ENCODE data around the gene HMX1.

HMX1 gene

GRCh38 chr4:8840006-8840793 lies 31.4 kb downstream of the HMX1 start:
- no peak for DNase-seq (ENCODE audit: low spot score)

DNA sequence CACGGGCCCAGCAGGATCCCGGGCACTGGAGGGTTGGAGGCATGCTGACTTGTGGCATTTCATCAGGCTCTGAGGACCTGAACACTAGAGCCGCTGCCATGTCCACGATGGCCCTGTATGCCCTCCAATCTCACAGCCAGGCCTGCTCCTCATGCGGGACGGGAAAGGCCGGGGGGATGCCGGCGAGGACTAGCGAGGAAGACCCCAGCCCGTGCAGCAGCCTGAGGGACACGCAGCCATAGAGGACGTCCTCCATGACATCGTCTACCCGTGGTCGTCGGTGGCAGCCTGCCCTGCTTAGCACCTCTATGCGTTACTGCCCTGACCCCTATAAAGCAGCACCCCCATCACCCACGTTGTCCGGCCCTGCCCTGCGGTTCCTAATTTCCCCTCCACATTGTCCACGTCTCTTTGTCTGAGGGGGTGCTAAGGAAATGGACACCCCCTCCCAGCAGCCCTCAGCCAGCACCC lies 32.6 kb downstream of the HMX1 start:
- no peak for DNase-seq (ENCODE audit: low spot score)

GRCh38 chr4:8838296-8838960 lies 33.2 kb downstream of the HMX1 start:
- no peak for DNase-seq (ENCODE audit: low spot score)

GRCh38 chr4:8837181-8837841 lies 34.3 kb downstream of the HMX1 start:
- no peak for DNase-seq (ENCODE audit: low spot score)

DNA sequence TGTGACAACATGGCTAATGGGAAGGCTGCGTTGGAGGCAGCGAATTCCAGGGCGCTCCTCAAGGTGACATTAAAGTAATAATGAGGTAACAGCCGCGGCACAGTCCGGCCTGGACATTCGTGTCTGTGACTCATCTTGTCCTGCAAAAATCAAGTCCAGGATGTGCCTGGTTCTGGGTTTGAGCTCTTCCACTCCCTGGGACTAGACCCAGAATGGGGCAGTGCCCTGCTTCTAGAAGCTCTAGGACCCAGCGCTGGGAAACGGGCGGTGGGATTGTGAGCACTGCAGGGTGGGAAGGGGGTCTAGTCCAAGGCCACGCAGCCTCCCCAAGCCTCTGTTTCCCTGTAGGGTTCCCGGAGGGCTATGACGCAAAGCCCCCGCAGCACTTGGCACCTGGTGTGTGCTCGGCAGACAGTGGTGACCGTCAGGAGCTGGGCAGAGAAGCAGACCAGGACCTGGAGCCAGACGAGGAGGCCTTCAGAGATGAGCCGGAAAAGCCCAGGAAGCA lies 34.9 kb downstream of the HMX1 start:
- DNase-seq (ENCODE audit: low spot score): no peak

DNA sequence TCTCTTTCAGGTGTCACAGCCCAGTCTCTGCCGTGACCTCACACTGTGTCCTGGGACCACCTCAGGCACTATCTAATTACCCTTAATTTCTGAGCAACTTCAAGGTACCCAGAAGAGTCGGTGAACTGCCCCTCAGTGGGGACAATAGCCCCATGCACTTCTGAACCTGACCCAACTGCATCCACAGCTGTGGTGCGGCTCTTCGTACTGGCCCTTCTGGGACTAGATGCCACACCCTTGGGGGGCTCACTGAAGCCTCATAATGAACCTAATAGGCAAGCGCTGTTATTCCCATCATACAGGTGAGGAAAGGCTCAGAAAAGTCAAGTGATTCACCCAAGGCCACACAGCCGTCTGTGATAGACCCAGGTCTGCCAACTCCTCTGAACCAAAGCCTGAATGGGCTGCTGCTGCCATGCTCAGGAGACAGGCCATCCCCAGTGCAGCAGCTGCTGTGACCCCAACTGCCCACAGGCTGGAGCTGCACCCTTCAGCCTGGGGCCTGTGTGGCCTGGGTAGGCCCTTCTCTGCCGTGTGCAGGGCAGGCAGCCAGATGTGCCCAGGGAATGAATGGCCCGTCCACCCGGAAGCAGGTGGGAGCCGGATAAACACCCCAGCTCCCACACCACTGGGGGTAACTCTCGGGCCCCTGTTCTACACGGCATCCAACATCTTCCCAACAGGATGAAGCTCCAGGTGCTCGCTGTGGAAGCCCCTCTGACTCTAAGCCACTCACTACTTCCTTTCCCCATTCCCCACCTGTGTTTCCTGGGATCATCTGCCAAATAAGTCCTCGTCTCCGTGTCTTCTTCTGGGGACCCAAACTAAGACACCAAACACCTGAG lies 35.9 kb downstream of the HMX1 start:
- DNase-seq (ENCODE audit: low spot score): no peak

DNA sequence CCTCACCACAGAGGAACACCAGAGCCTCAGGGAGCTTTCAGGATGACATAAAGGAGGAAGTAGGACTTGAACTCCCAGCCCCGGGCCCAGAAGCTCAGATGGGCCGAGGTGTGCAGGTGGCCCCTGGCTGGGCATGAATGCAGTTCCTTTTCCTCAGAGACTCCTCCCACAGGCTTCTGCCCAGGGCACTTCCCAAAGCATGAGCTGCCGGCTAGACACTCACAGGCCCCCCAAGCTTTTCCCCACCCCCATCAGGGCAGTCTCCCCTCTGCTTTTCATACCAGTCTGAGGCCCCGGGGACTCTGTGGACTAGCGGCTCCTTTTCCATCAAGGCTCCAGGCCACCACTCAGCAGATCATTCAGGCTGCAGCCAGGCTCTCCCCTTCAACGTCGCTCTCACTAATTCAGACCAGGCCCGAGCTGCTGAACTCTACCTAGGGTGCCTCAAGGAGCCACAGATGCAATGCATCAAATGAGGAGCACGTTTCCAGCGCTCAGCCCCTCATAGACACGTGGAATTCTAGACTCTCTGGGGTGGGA lies 36.9 kb downstream of the HMX1 start:
- DNase-seq (ENCODE audit: low spot score): no peak

- DNase-seq (ENCODE audit: low spot score): no peak
These were observed 39.3 kb downstream of the HMX1 start for GRCh38 chr4:8832113-8832915.

GRCh38 chr4:8831221-8832112 lies 40.2 kb downstream of the HMX1 start:
- DNase-seq (ENCODE audit: low spot score): no peak

DNA sequence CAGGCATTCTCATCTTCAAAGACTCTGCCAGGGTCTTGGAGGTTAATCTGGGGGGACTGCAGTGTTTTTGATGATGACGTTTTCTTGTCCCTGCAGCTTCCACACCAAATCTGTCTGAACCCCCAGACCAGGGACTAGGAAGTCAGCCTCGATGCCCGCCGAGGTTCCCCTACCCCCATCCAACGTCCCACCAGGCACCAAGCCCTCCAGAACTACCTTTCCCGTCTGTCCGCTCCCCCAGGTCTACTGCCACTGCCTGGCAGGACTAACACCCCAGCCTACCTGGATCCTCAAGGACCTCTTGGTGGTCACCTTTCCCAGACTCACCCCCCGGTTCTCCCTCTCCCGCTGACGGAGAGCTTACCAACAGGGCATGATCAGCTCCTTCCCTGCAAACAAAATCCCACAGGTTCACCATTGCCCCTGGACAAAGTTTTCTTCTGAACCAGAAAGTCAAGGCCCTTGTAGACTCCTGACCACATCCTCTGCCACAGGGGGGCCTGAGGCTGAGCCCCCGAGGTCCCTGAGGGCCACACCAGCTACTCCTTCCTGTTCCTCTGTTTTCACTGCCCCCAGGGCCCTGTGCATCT lies 40.9 kb downstream of the HMX1 start:
- DNase-seq (ENCODE audit: low spot score): no peak

GRCh38 chr4:8830056-8830455 lies 41.6 kb downstream of the HMX1 start:
- no peak for DNase-seq (ENCODE audit: low spot score)

GRCh38 chr4:8829584-8829983 lies 42.1 kb downstream of the HMX1 start:
- DNase-seq (ENCODE audit: low spot score): no peak

- no peak for DNase-seq (ENCODE audit: low spot score)
These were observed 42.8 kb downstream of the HMX1 start for GRCh38 chr4:8828869-8829268.

DNA sequence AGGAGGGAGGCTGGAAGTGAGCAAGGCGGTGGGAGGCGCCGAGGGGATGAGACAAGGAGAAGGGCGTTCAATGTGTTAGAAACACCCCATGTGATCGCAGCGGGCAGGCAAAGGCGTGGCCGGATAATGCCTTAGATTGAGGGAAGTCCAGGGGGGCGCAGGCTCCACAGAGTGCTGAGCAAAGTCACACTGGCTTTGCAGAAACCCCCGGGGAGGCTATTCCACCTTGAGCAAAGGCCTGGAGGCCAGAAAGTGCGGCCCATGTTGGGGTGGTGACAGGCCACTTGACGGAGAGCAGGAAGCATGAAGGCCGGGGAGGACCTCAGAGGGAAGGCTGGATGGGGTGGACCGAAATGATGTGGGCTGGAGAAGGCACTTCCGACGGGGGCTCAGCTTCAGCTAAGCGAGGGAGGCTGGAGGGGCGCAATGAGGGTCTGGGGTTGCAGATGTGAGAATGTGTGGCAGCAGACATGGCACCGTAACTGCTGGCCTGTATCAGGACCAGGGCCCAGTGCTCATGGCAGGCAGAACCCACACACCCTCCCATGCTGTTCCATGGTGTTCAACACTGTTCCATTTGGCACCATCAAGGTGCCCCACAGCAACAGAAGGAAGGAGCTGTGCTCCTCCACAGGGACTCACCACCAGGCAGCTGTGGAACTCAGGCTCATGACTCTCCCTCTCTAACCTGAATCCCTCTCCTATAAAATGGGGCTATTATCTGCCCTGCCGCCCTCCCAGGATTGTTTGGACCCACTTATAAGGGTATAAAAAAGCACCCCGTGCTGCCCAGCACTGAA lies 50.3 kb downstream of the HMX1 start:
- no peak for DNase-seq (ENCODE audit: low spot score)

DNA sequence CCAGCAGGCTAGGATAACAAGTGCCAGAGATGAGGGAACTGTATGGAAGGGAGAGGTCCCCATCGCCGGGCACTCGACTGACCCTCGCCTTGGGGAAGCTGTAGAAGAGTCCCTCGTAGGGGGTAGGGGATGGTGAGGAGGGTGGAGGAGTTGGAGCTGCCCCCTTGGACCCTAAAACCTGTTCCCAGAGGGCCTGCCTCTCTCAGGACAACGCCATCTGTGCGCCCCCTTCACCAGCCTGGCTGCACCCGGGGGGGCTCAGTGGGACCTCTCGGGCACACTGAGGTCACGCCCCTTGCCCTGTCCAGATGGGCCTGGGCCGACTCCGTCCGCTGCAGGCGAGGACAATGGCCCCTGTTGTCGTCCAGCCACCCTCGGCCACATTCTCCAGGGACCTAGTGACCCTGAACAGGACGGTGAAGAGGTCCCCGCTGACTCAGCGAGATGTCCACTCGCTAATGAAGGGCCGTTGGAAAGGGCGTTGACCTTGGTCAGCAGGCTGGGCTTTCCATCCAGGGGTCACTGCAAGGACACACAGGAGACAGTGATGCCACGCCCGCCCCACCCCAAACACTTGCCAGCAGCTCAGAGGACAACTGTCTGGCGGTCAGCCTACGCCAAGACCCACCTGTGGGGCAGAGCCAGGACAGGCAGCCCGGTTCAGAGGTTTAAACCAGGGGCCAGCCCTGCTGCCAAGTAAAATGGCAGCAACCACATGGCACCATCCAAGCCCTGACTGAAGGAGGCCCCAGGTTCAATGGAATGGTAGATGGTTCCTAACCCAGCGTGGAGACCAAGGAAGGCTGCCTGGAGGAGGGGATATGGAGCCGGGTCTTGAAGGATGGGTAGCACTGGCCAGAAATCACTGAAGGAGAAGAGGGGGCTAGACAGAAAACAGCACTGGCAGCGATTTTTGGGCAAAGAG lies 51.2 kb downstream of the HMX1 start:
- no peak for DNase-seq (ENCODE audit: low spot score)

DNA sequence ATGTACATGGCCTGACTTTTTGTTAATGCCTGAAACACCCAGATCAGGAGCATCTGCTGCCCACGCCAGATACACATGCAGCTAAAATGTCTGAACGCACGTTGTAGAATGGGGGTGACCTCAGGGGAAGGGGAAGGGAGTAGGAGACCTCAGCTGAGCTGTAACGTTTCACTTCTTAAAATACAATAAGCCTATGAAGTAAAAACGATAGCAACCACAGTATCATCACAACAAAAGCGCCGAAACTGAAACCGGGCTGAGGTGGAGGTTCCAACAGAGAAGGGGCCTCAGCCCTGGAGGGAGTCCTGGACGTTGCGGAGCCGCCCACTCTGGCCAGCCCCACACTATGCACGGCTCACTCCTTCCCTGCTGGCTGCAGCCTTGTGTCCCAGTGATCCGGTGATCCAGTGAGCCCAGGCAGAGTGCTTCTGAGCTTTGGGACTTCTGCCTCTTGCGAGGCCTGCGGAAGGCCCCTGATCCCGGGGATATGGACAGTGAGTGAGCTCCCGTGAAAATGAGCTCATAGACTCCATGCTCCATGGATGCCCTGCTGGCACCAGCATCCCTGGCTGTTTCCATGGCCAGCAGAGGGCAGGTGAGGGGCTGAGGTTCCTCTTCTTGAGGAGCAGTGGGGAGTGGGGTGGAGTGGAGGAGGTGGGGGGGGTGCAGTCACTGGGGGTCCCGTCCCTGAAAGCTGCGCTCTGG lies 52.0 kb downstream of the HMX1 start:
- no peak for DNase-seq (ENCODE audit: low spot score)

- no peak for DNase-seq (ENCODE audit: low spot score)
These were observed 52.6 kb downstream of the HMX1 start for GRCh38 chr4:8819019-8819418.

Measured in AG08396 (cell line).